ENCODE measurements around the gene MSANTD2. TPM values are rescaled to one million over a fixed set of nuclear protein-coding genes. Genes with fewer than 3 reads are reported as not detected.

The MSANTD2 gene
- total RNA-seq, 4 donors from 2014 or later = 5.2 to 16.4 (median 6.7) TPM

DNA sequence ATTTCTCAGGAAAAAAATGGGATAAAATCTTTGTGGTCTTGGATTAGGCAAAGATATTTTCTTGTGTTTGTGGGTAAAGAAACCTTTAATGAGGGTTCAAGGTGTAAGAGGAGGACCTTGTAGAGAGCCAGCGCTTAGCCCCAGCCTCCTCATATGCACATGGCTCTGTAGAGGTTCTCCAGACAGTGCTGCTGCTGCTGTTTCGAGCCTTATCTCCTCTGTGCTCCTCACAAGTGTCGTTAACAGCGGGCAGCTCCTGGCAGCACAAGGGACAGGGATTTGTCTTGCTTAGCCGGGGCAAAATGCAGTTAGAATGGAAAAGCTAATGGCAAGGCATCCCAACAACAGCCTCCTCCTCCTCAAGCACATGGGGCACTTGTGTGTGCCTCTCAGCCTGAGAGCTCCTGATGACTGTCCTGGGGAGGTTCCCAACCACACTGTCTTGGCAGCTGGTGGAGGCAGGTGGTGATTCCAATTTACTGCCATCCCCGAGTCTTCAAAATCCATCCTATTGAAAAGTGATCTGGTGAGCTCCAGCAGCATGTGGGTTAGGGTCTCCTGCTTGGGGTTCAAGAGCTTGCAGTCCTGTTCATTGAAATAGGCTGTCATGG, 7.6 kb upstream of the MSANTD2 start:
- no peak for DNase-seq
- TF ChIP-seq, protein P1, sequence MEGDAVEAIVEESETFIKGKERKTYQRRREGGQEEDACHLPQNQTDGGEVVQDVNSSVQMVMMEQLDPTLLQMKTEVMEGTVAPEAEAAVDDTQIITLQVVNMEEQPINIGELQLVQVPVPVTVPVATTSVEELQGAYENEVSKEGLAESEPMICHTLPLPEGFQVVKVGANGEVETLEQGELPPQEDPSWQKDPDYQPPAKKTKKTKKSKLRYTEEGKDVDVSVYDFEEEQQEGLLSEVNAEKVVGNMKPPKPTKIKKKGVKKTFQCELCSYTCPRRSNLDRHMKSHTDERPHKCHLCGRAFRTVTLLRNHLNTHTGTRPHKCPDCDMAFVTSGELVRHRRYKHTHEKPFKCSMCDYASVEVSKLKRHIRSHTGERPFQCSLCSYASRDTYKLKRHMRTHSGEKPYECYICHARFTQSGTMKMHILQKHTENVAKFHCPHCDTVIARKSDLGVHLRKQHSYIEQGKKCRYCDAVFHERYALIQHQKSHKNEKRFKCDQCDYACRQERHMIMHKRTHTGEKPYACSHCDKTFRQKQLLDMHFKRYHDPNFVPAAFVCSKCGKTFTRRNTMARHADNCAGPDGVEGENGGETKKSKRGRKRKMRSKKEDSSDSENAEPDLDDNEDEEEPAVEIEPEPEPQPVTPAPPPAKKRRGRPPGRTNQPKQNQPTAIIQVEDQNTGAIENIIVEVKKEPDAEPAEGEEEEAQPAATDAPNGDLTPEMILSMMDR (IDR thresholded peaks at IDR 0.05) = no peak
- no peak for TF ChIP-seq POLR2A (IDR thresholded peaks at IDR 0.05)
- Histone ChIP-seq H3K4me3 (no peak overlapping the region), H3K9me3 (no peaks in the 10 kb centered on the region), H3K4me1 (no peaks in the 10 kb centered on the region), H3K36me3 (peaks cover 0 to 8% (median 0%) of the 10 kb centered on the region in 3 donors), H3K27ac (no peak overlapping the region), H3K27me3 (no peaks in the 10 kb centered on the region)
- intact Hi-C loops (cut with DNase I) = no loop called here
- 78 to 90% methylated on average over 5 to 6 of the region's 6 CpGs for WGBS, 2 donors

DNA sequence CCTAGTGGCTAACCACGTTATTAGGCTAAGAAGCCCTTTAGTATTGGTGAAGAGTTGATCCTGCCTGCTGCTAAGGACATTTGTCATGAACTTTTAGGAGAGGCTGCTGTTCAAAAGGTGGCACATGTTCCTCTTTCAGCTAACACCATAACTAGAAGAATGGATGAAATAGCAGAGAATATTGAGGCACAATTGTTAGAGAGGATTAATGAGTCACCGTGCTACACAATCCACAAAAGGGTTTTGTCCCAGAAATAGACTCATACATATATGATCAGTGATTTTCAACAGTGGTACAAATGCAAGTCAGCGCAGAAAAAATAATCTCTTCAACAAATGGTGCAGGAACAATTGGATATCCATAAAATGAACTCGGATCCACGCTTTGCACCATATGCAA, 7.0 kb upstream of the MSANTD2 start:
- TF ChIP-seq POLR2A (IDR thresholded peaks at IDR 0.05) = no peak
- TF ChIP-seq, protein P1 (IDR thresholded peaks at IDR 0.05) = no peak
- H3K27me3 ChIP-seq = no peaks in the 10 kb centered on the region
- H3K36me3 ChIP-seq = peaks cover 0 to 8% (median 0%) of the 10 kb centered on the region in 3 donors
- intact Hi-C loops (cut with DNase I) = no loop called here
- no peaks in the 10 kb centered on the region for H3K9me3 ChIP-seq
- no peak for DNase-seq
- no peak overlapping the region for H3K4me3 ChIP-seq
- WGBS, 2 donors = 78 to 85% methylated on average over 5 of the region's 5 CpGs
- peaks cover 0 to 1% (median 0%) of the 10 kb centered on the region in 3 donors for H3K4me1 ChIP-seq
- H3K27ac ChIP-seq = no peak overlapping the region

DNA sequence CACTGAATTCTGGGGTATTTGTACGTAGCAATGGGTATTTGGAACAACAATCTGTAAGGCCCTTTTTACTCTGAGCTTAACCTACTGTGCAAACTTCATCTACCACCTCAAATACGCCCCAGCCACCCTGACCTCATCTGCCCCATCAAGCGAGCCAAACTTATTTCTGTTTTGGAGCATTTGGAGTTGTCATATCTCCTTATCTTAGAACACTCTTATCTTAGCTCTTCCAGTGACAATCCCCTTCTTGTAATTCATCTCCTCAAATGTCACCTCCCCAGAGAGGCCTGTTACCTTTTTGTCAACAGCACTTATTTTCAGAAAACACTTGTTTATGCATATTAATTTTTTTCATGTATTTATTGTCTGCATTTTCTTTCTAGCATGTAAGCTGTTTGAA, 4.7 kb upstream of the MSANTD2 start:
- intact Hi-C loops (cut with DNase I) = no loop called here
- Histone ChIP-seq H3K4me1 (peaks cover 5 to 18% (median 9%) of the 10 kb centered on the region in 3 donors), H3K4me3 (no peak overlapping the region), H3K27me3 (no peaks in the 10 kb centered on the region), H3K36me3 (peaks cover 0 to 8% (median 0%) of the 10 kb centered on the region in 3 donors), H3K27ac (no peak overlapping the region), H3K9me3 (no peaks in the 10 kb centered on the region)
- TF ChIP-seq, protein P1 (IDR thresholded peaks at IDR 0.05) = no peak
- no peak for TF ChIP-seq POLR2A (IDR thresholded peaks at IDR 0.05)
- 77 to 92% methylated on average over 3 of the region's 3 CpGs for WGBS, 2 donors
- no peak for DNase-seq

DNA sequence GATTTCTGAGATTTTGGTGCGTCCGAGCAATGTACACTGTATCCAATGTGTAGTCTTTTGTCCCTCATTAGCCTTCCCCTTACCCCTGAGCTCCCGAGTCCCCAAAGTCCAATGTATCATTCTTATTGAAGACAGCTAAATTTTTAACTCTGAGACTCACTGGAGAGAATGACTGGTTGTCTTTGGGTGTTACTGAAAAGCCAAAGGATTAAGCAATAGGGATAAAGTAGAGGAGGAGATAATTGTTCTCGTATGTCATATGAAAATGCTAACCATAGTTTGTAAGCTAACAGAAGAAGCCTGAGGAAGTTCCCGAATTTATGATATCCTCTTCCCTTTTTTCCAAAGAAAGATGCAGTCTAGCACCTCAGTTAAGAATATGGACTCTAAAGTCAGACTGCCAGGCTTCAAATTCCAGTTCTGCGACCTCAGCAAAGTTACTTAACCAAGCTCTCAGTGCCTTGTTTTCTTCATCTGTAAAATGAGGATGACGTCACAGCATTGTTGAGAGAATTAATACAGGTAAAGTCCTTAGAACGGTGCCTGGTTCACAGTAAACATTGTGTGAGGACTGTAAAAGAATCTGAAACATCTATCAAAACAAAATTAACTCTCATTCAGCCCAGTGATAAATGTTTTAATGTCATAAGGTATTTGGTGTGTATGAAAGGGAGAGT, 1.6 kb upstream of the MSANTD2 start:
- H3K4me1 ChIP-seq = peaks cover 13 to 45% (median 20%) of the 10 kb centered on the region in 3 donors
- no peak for TF ChIP-seq POLR2A (IDR thresholded peaks at IDR 0.05)
- TF ChIP-seq, protein P1 (IDR thresholded peaks at IDR 0.05) = no peak
- no peaks in the 10 kb centered on the region for H3K27me3 ChIP-seq
- 63 to 66% methylated on average over 8 of the region's 8 CpGs for WGBS, 2 donors
- intact Hi-C loops (cut with DNase I) = no loop called here
- DNase-seq = no peak
- H3K36me3 ChIP-seq = peaks cover 0 to 8% (median 0%) of the 10 kb centered on the region in 3 donors
- H3K4me3 ChIP-seq = no peak overlapping the region
- no peaks in the 10 kb centered on the region for H3K9me3 ChIP-seq
- peak overlapping the region in 3 of 4 donors; percentile 97 to 99 (median 98) for H3K27ac ChIP-seq

DNA sequence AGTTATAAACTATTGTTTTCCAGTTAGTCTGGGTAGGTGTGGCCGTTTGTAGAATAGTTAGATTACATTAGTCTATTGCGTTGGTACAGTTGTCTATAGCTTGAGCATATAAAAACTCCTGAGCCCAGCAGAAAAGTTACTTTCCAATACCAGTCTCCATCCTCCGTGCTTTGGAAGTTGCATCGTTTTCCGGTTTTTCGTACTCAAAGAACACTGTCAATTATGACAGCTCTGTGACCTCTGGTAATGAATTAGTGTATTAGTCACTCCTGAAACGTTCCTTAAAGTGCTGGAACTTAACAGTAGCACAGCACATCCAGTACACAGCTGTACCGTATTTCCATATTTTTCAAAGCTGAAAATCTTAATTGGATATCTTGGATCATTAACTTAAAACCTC, 808 bp upstream of the MSANTD2 start:
- peaks cover 0 to 7% (median 0%) of the 10 kb centered on the region in 3 donors for H3K36me3 ChIP-seq
- intact Hi-C loops (cut with DNase I) = no loop called here
- H3K4me3 ChIP-seq = peak overlapping the region; percentile 88 to 99 (median 94)
- peaks cover 13 to 45% (median 20%) of the 10 kb centered on the region in 3 donors for H3K4me1 ChIP-seq
- no peak for DNase-seq
- no peaks in the 10 kb centered on the region for H3K27me3 ChIP-seq
- TF ChIP-seq POLR2A (IDR thresholded peaks at IDR 0.05) = no peak
- TF ChIP-seq, protein P1 (IDR thresholded peaks at IDR 0.05) = no peak
- H3K27ac ChIP-seq = peak overlapping the region; percentile 95 to 99 (median 98)
- no peaks in the 10 kb centered on the region for H3K9me3 ChIP-seq
- WGBS, 2 donors = 3% methylated on average over 8 of the region's 8 CpGs

All from esophagus squamous epithelium (tissue), 5 donors.